ENCODE data around the gene SF3B3. TPM values are rescaled to one million over a fixed set of nuclear protein-coding genes. Genes with fewer than 3 reads are reported as not detected.

SF3B3 gene
- total RNA-seq, 1 experiment from 2014 or later, result 133 TPM

DNA sequence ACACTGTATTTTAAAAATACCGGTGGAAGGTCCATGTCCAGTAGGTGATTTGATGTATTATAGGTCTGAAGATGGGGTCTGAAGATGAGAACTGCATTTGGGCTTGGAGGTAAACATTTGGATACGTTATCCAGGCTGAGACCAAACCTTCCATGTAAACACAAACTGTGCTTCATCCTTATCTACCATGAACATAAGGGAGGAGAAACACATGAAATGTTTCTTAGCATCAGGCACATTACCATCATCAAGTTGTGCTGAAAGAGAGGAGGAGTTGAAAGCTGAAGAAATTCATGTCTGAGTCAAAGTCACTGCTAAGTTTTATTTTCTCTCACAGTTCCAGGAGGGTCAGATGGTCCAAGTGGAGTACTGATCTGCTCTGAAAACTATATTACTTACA lies 11.4 kb downstream of the SF3B3 start:
- peaks cover 7% of the 10 kb centered on the region for H4K20me1 ChIP-seq (ENCODE audit: low read length)
- H3K9me3 ChIP-seq (ENCODE audit: low read length), result no peaks in the 10 kb centered on the region
- CTCF ChIA-PET, result no interaction called here
- H3K9me2 ChIP-seq (replicated peaks; ENCODE audit: low read length), result no peaks in the 10 kb centered on the region
- DNase-seq, result no peak
- H3F3A ChIP-seq (ENCODE audit: low read length, unreplicated experiment), result no peaks in the 10 kb centered on the region
- POLR2A ChIA-PET (ENCODE audit: unreplicated experiment), result no interaction called here
- no peaks in the 10 kb centered on the region for H3K4me1 ChIP-seq (ENCODE audit: insufficient read depth, low read length)
- peaks cover 63% of the 10 kb centered on the region for H3K36me3 ChIP-seq (ENCODE audit: low read depth, low read length)
- intact Hi-C loops (cut with micrococcal nuclease), result no loop called here
- H3K4me3 ChIP-seq (ENCODE audit: low read length), result no peak overlapping the region
- TF ChIP-seq EZH2 (IDR thresholded peaks at IDR 0.05; ENCODE audit: low read length, unreplicated experiment) (no peak), CTCF (conservative IDR thresholded peaks at IDR 0.05; ENCODE audit: low read depth, low read length) (no peak)
- peaks cover 68% of the 10 kb centered on the region for H3K79me2 ChIP-seq (ENCODE audit: low read length)
- no peak overlapping the region for H3K27ac ChIP-seq (ENCODE audit: low read length)
- H2AFZ ChIP-seq (ENCODE audit: low read length), result no peak overlapping the region
- no peak overlapping the region for H3K4me2 ChIP-seq (ENCODE audit: low read length)
- BruUV-seq (replicated peaks), result no TSS peak
- no peak overlapping the region for H3K9ac ChIP-seq (ENCODE audit: low read length)
- no peak for ATAC-seq
- no peaks in the 10 kb centered on the region for H3K27me3 ChIP-seq (ENCODE audit: low read length)

DNA sequence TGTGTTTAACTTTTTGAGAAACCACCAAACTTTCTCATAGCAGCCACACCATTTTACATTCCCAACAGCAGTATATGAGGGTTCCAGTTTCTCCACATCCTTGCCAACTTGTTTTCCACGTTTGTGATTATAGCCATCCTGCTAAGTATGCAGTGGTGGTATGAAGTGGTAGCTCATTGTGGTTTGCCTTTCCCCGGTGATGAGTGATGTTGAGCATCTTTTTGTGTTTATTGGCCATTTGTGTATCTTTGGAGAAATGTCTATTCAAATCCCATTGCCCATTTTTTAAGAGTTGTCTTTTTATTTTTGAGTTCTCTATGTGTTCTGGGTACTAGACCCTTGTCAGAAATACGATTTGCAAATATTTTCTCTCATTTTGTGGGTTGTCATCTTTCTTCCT lies 17.4 kb downstream of the SF3B3 start:
- H3K27me3 ChIP-seq (ENCODE audit: low read length), result no peaks in the 10 kb centered on the region
- no peak for DNase-seq
- H2AFZ ChIP-seq (ENCODE audit: low read length), result no peak overlapping the region
- no peak overlapping the region for H3K4me3 ChIP-seq (ENCODE audit: low read length)
- no peak overlapping the region for H3K4me2 ChIP-seq (ENCODE audit: low read length)
- POLR2A ChIA-PET (ENCODE audit: unreplicated experiment), result no interaction called here
- peaks cover 7% of the 10 kb centered on the region; the same call in 1 of the 2 replicates for H4K20me1 ChIP-seq (ENCODE audit: low read length)
- TF ChIP-seq EZH2 (IDR thresholded peaks at IDR 0.05; ENCODE audit: low read length, unreplicated experiment) (no peak), EZH2phosphoT487 (IDR thresholded peaks at IDR 0.05; ENCODE audit: borderline replicate concordance, low read length) (no peak), CTCF (conservative IDR thresholded peaks at IDR 0.05; ENCODE audit: low read depth, low read length) (no peak)
- no TSS peak for BruUV-seq (replicated peaks)
- no peak overlapping the region for H3K9ac ChIP-seq (ENCODE audit: low read length)
- CTCF ChIA-PET, result no interaction called here
- H3K27ac ChIP-seq (ENCODE audit: low read length), result no peak overlapping the region
- H3F3A ChIP-seq (ENCODE audit: low read length, unreplicated experiment), result no peaks in the 10 kb centered on the region
- H3K4me1 ChIP-seq (ENCODE audit: insufficient read depth, low read length), result no peaks in the 10 kb centered on the region
- H3K36me3 ChIP-seq (ENCODE audit: low read depth, low read length), result peaks cover 64% of the 10 kb centered on the region
- intact Hi-C loops (cut with micrococcal nuclease), result no loop called here
- no peak for ATAC-seq
- H3K79me2 ChIP-seq (ENCODE audit: low read length), result peaks cover 30% of the 10 kb centered on the region
- H3K9me3 ChIP-seq (ENCODE audit: low read length), result no peaks in the 10 kb centered on the region
- no peaks in the 10 kb centered on the region for H3K9me2 ChIP-seq (replicated peaks; ENCODE audit: low read length)

GRCh38 chr16:70544548-70544947 lies 20.9 kb downstream of the SF3B3 start:
- POLR2A ChIA-PET (ENCODE audit: unreplicated experiment), result no interaction called here
- no peaks in the 10 kb centered on the region for H3F3A ChIP-seq (ENCODE audit: low read length, unreplicated experiment)
- H3K27me3 ChIP-seq (ENCODE audit: low read length), result no peaks in the 10 kb centered on the region
- H3K4me1 ChIP-seq (ENCODE audit: insufficient read depth, low read length), result no peaks in the 10 kb centered on the region
- no peak overlapping the region for H3K4me2 ChIP-seq (ENCODE audit: low read length)
- CTCF ChIA-PET, result no interaction called here
- H3K79me2 ChIP-seq (ENCODE audit: low read length), result peaks cover 13% of the 10 kb centered on the region; the same call in 1 of the 2 replicates
- TF ChIP-seq CTCF (conservative IDR thresholded peaks at IDR 0.05; ENCODE audit: low read depth, low read length), result no peak
- TF ChIP-seq EZH2 (IDR thresholded peaks at IDR 0.05; ENCODE audit: low read length, unreplicated experiment), result no peak
- TF ChIP-seq EZH2phosphoT487 (IDR thresholded peaks at IDR 0.05; ENCODE audit: borderline replicate concordance, low read length), result no peak
- H3K9me2 ChIP-seq (replicated peaks; ENCODE audit: low read length), result no peaks in the 10 kb centered on the region
- no peak overlapping the region for H3K4me3 ChIP-seq (ENCODE audit: low read length)
- H4K20me1 ChIP-seq (ENCODE audit: low read length), result no peaks in the 10 kb centered on the region
- no peak overlapping the region for H3K9ac ChIP-seq (ENCODE audit: low read length)
- H2AFZ ChIP-seq (ENCODE audit: low read length), result no peak overlapping the region
- peaks cover 64% of the 10 kb centered on the region for H3K36me3 ChIP-seq (ENCODE audit: low read depth, low read length)
- no peaks in the 10 kb centered on the region for H3K9me3 ChIP-seq (ENCODE audit: low read length)
- no peak overlapping the region for H3K27ac ChIP-seq (ENCODE audit: low read length)
- intact Hi-C loops (cut with micrococcal nuclease), result no loop called here
- no peak for DNase-seq
- BruUV-seq (replicated peaks), result no TSS peak
- ATAC-seq, result no peak

Data from PC-3 (cell line).